Vagina (tissue), 2 donors: Measurements from ENCODE around the gene MFSD8.
"Not testable (repeated sequence)": the region's sequence is repeated elsewhere in the genome, so short reads cannot be mapped to it uniquely, and the experiment has no call there.

Experiments
- POLR2AphosphoS5 ChIP-seq, 2 donors: sonication (generic); formaldehyde crosslinking; IDR thresholded peaks; one replicate each; pipeline ENCODE4 v1.9.0; 2017; ENCODE audit warnings: antibody characterized with exemption in 2 of 2, mild to moderate bottlenecking in 2 of 2, low read depth in 1 of 2; ENCODE audit not compliant: insufficient read depth in 1 of 2
- TF ChIP-seq, protein P1 (sequence below), 3 experiments: fragments of 450-650 bp in 2 of 3; fragments of 200-600 bp in 1 of 3; sonication (generic) in 1 of 3; IDR thresholded peaks; one replicate each; pipeline ENCODE4 v1.5.1; 2017 to 2019; ENCODE audit warnings: antibody characterized with exemption in 3 of 3, mild to moderate bottlenecking in 2 of 3, moderate library complexity in 2 of 3

DNA sequence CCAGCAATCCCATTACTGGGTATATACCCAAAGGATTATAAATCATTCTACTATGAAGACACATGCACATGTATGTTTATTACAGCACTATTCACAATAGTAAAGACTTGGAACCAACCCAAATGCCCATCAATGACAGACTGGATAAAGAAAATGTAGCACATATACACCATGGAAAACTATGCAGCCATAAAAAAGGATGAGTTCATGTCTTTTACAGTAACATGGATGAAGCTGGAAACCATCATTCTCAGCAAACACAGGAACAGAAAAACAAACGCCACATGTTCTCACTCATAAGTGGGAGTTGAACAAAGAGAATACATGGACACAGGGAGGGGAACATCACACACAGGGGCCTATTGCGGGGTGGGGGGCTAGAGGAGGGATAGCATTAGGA lies 39.3 kb downstream of the MFSD8 start:
- TF ChIP-seq, protein P1, sequence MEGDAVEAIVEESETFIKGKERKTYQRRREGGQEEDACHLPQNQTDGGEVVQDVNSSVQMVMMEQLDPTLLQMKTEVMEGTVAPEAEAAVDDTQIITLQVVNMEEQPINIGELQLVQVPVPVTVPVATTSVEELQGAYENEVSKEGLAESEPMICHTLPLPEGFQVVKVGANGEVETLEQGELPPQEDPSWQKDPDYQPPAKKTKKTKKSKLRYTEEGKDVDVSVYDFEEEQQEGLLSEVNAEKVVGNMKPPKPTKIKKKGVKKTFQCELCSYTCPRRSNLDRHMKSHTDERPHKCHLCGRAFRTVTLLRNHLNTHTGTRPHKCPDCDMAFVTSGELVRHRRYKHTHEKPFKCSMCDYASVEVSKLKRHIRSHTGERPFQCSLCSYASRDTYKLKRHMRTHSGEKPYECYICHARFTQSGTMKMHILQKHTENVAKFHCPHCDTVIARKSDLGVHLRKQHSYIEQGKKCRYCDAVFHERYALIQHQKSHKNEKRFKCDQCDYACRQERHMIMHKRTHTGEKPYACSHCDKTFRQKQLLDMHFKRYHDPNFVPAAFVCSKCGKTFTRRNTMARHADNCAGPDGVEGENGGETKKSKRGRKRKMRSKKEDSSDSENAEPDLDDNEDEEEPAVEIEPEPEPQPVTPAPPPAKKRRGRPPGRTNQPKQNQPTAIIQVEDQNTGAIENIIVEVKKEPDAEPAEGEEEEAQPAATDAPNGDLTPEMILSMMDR (IDR thresholded peaks at IDR 0.05): not testable (repeated sequence)
- TF ChIP-seq POLR2AphosphoS5 (IDR thresholded peaks at IDR 0.05; ENCODE audit: insufficient read depth in 1 of 2, low read depth in 1 of 2): not testable (repeated sequence)
